H9 (cell line): ENCODE measurements around the gene RNF212. TPM values are rescaled to one million over a fixed set of nuclear protein-coding genes. Genes with fewer than 3 reads are reported as not detected.

Experiments
- DNase-seq: peaks from one replicate; pipeline ENCODE4 v3.0.0-alpha.2; 2017
- H2AFZ ChIP-seq: one replicate; pipeline ENCODE4 v1.6.1; 2013; ENCODE audit warnings: mild to moderate bottlenecking, low read length, control low read depth, moderate library complexity
- H2AK5ac ChIP-seq: 2 replicates; pipeline ENCODE4 v1.6.1; 2013; ENCODE audit warnings: low read length, control low read depth, mixed read lengths; ENCODE audit not compliant: insufficient read length
- H2BK120ac ChIP-seq: one replicate; pipeline ENCODE4 v1.6.1; 2013; ENCODE audit warnings: low read depth, mild to moderate bottlenecking, low read length, control low read depth, inconsistent platforms; ENCODE audit not compliant: poor library complexity, severe bottlenecking
- H2BK12ac ChIP-seq: 2 replicates; pipeline ENCODE4 v1.6.1; 2013; ENCODE audit warnings: low read length, control low read depth, mixed read lengths, low read depth; ENCODE audit not compliant: insufficient read length
- H2BK15ac ChIP-seq: 2 replicates; pipeline ENCODE4 v1.6.1; 2013; ENCODE audit warnings: low read depth, low read length, control low read depth
- H2BK20ac ChIP-seq: one replicate; pipeline ENCODE4 v1.6.1; 2013; ENCODE audit warnings: low read depth, mild to moderate bottlenecking, low read length, control low read depth, inconsistent platforms; ENCODE audit not compliant: poor library complexity, severe bottlenecking
- H2BK5ac ChIP-seq: 2 replicates; pipeline ENCODE4 v1.6.1; 2013; ENCODE audit warnings: low read length, control low read depth, mixed read lengths; ENCODE audit not compliant: insufficient read length
- H3K14ac ChIP-seq: 2 replicates; pipeline ENCODE4 v1.6.1; 2013; ENCODE audit warnings: low read length, control low read depth; ENCODE audit not compliant: insufficient read depth
- H3K18ac ChIP-seq: 2 replicates; pipeline ENCODE4 v1.6.1; 2013; ENCODE audit warnings: low read depth, mild to moderate bottlenecking, mixed read lengths, low read length, control low read depth; ENCODE audit not compliant: insufficient read length
- H3K23ac ChIP-seq: 2 replicates; pipeline ENCODE4 v1.6.1; 2013; ENCODE audit warnings: low read length, control low read depth, mixed read lengths, low read depth; ENCODE audit not compliant: insufficient read length
- H3K23me2 ChIP-seq: 2 replicates; pipeline ENCODE4 v1.6.1; 2013; ENCODE audit warnings: low read depth, mild to moderate bottlenecking, mixed read lengths, low read length, control low read depth; ENCODE audit not compliant: insufficient read length, poor library complexity, severe bottlenecking
- H3K27ac ChIP-seq: 2 replicates; pipeline ENCODE4 v1.5.1; 2013; ENCODE audit warnings: low read length, control low read depth, mixed read lengths, low read depth; ENCODE audit not compliant: insufficient read length
- H3K27me3 ChIP-seq: 2 replicates; pipeline ENCODE4 v1.6.1; 2013; ENCODE audit warnings: low read length, control low read depth, inconsistent platforms; ENCODE audit not compliant: insufficient read depth
- H3K4ac ChIP-seq: 2 replicates; pipeline ENCODE4 v1.6.1; 2013; ENCODE audit warnings: low read depth, mild to moderate bottlenecking, control low read depth, inconsistent platforms, low read length, moderate library complexity
- H3K4me1 ChIP-seq: 2 replicates; pipeline ENCODE4 v1.6.1; 2013; ENCODE audit warnings: low read length, control low read depth, inconsistent platforms; ENCODE audit not compliant: insufficient read depth
- H3K4me2 ChIP-seq: 2 replicates; pipeline ENCODE4 v1.6.1; 2013; ENCODE audit warnings: low read length, control low read depth, mixed read lengths; ENCODE audit not compliant: insufficient read length, insufficient read depth
- H3K56ac ChIP-seq: 2 replicates; pipeline ENCODE4 v1.6.1; 2013; ENCODE audit warnings: low read depth, mild to moderate bottlenecking, mixed read lengths, low read length, control low read depth; ENCODE audit not compliant: insufficient read length
- H3K79me1 ChIP-seq: 2 replicates; pipeline ENCODE4 v1.6.1; 2013; ENCODE audit warnings: low read depth, mild to moderate bottlenecking, moderate library complexity, low read length, control low read depth, inconsistent platforms; ENCODE audit not compliant: insufficient read depth, poor library complexity, severe bottlenecking
- H3K79me2 ChIP-seq: 2 replicates; pipeline ENCODE4 v1.6.1; 2013; ENCODE audit warnings: low read length, control low read depth, inconsistent platforms; ENCODE audit not compliant: insufficient read depth
- H3K9ac ChIP-seq: 2 replicates; pipeline ENCODE4 v1.6.1; 2013; ENCODE audit warnings: low read length, control low read depth, mixed read lengths; ENCODE audit not compliant: insufficient read length; ENCODE audit errors: extremely low read depth
- H3K9me3 ChIP-seq: one replicate; pipeline ENCODE4 v1.6.1; 2013; ENCODE audit warnings: low read depth, low read length, inconsistent platforms; ENCODE audit not compliant: control insufficient read depth
- H3T11ph ChIP-seq: one replicate; pipeline ENCODE4 v1.6.1; 2013; ENCODE audit warnings: mild to moderate bottlenecking, low read length, control low read depth, inconsistent platforms
- H4K20me1 ChIP-seq: one replicate; pipeline ENCODE4 v1.6.1; 2013; ENCODE audit not compliant: control insufficient read depth, insufficient read length, insufficient read depth
- H4K5ac ChIP-seq: 2 replicates; pipeline ENCODE4 v1.6.1; 2013; ENCODE audit warnings: low read depth, mild to moderate bottlenecking, mixed read lengths, low read length, control low read depth; ENCODE audit not compliant: insufficient read length
- H4K8ac ChIP-seq: replicated peaks from 2 replicates; pipeline ENCODE4 v1.6.1; 2013; ENCODE audit warnings: low read length, control low read depth, mixed read lengths, low read depth; ENCODE audit not compliant: insufficient read length
- H4K91ac ChIP-seq: 2 replicates; pipeline ENCODE4 v1.6.1; 2013; ENCODE audit warnings: low read depth, mild to moderate bottlenecking, moderate library complexity, mixed read lengths, low read length, control low read depth; ENCODE audit not compliant: insufficient read length
- H3K27ac Mint-ChIP-seq, 3 experiments: 2 replicates in 2 of 3; 3 replicates in 1 of 3; pipeline ENCODE4 v1.8.0; 2020 to 2021; ENCODE audit warnings: mixed read lengths in 3 of 3, mild to moderate bottlenecking in 1 of 3, moderate library complexity in 1 of 3
- H3K27me3 Mint-ChIP-seq: 2 replicates; pipeline ENCODE4 v1.8.0; 2021; ENCODE audit warnings: low read depth, mild to moderate bottlenecking, moderate library complexity, mixed read lengths
- H3K36me3 Mint-ChIP-seq, 3 experiments: 2 replicates in 2 of 3; 3 replicates in 1 of 3; pipeline ENCODE4 v1.8.0; 2020 to 2021; ENCODE audit warnings: low read depth in 3 of 3, mixed read lengths in 3 of 3; ENCODE audit not compliant: insufficient read depth in 1 of 3
- H3K4me1 Mint-ChIP-seq, 2 experiments: 2 replicates each; pipeline ENCODE4 v1.8.0; 2020; ENCODE audit warnings: mixed read lengths in 2 of 2
- H3K4me3 Mint-ChIP-seq, 2 experiments: 2 replicates in 1 of 2; 3 replicates in 1 of 2; pipeline ENCODE4 v1.8.0; 2020 to 2021; ENCODE audit warnings: mild to moderate bottlenecking in 2 of 2, mixed read lengths in 2 of 2, moderate library complexity in 1 of 2
- H3K9me3 Mint-ChIP-seq, 2 experiments: 2 replicates in 1 of 2; 3 replicates in 1 of 2; pipeline ENCODE4 v1.8.0; 2020; ENCODE audit warnings: mild to moderate bottlenecking in 2 of 2, mixed read lengths in 2 of 2, moderate library complexity in 1 of 2
- WGBS: extraction: QIAGEN DNeasy Blood & Tissue Kit; methylation state at CpG from one replicate; pipeline ENCODE4 v1.1.7; 2013; ENCODE audit warnings: missing lambda C conversion rate, low lambda C conversion rate, mixed read lengths; ENCODE audit not compliant: insufficient read length; ENCODE audit errors: extremely low coverage; 5-methylcytosine and 5-hydroxymethylcytosine counted together
- total RNA-seq: library from RNA; stranded (reverse); gene quantifications from 2 replicates; pipeline ENCODE4 v1.2.1, GENCODE V29; 2021
- TF ChIP-seq, protein P1 (sequence below): fragments of 200-600 bp; sonication (generic); conservative IDR thresholded peaks from 3 replicates; pipeline ENCODE4 v1.8.0; 2021; ENCODE audit warnings: antibody characterized with exemption, mild to moderate bottlenecking

Gene RNF212
- total RNA-seq, 1 experiment from 2014 or later, result 3.0 TPM

DNA sequence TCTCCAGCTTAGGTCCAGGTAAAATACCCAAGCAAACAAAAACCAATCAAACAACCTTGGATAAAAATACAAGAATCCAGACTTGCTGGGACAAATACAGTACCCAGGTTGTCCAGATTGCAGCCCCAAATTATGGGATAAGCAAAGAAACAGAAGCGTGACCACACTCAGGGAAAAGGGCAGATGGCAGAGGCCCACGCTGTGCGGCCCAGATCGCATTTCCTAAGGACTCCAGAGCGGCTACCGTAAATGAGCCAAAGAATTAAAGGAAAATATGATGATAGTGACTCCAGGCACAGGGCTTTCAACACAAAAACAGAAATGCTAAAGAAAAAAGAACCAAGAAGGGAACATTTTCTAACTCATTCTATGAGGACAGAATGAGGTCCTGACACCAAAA lies 51.6 kb downstream of the RNF212 start:
- Histone ChIP-seq H2BK5ac (no peak overlapping the region), H3K27ac (no peak overlapping the region), H3K9me3 (no peaks in the 10 kb centered on the region), H3K14ac (no peak overlapping the region), H2AFZ (no peak overlapping the region), H2AK5ac (no peak overlapping the region), H3K23me2 (no peaks in the 10 kb centered on the region), H3K56ac (no peak overlapping the region), H2BK15ac (no peak overlapping the region), H2BK12ac (no peak overlapping the region), H3K4me2 (no peak overlapping the region), H4K91ac (no peak overlapping the region), H3K27me3 (no peaks in the 10 kb centered on the region), H3K4ac (no peak overlapping the region), H3K4me1 (no peaks in the 10 kb centered on the region), H3K79me1 (no peaks in the 10 kb centered on the region), H4K8ac (no peak overlapping the region), H3K9ac (no peak overlapping the region), H3T11ph (no peak overlapping the region), H4K5ac (no peak overlapping the region), H4K20me1 (no peaks in the 10 kb centered on the region), H2BK120ac (no peak overlapping the region), H3K79me2 (no peaks in the 10 kb centered on the region), H3K23ac (no peak overlapping the region), H2BK20ac (no peak overlapping the region), H3K18ac (no peak overlapping the region)
- peaks cover 0 to 3% of the 10 kb centered on the region in 2 experiments; a peak in 1 of 4 replicates for H3K4me1 Mint-ChIP-seq
- DNase-seq, result no peak
- no peaks in the 10 kb centered on the region for H3K36me3 Mint-ChIP-seq
- no peak overlapping the region for H3K4me3 Mint-ChIP-seq
- no CpG with 5 or more reads among the region's 6 CpGs for WGBS
- no peak overlapping the region for H3K27ac Mint-ChIP-seq
- TF ChIP-seq, protein P1, sequence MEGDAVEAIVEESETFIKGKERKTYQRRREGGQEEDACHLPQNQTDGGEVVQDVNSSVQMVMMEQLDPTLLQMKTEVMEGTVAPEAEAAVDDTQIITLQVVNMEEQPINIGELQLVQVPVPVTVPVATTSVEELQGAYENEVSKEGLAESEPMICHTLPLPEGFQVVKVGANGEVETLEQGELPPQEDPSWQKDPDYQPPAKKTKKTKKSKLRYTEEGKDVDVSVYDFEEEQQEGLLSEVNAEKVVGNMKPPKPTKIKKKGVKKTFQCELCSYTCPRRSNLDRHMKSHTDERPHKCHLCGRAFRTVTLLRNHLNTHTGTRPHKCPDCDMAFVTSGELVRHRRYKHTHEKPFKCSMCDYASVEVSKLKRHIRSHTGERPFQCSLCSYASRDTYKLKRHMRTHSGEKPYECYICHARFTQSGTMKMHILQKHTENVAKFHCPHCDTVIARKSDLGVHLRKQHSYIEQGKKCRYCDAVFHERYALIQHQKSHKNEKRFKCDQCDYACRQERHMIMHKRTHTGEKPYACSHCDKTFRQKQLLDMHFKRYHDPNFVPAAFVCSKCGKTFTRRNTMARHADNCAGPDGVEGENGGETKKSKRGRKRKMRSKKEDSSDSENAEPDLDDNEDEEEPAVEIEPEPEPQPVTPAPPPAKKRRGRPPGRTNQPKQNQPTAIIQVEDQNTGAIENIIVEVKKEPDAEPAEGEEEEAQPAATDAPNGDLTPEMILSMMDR, result no peak
- H3K27me3 Mint-ChIP-seq, result peaks cover 58% of the 10 kb centered on the region
- H3K9me3 Mint-ChIP-seq, result no peaks in the 10 kb centered on the region
